ENCODE results near the gene HSP90AB1.

DNA sequence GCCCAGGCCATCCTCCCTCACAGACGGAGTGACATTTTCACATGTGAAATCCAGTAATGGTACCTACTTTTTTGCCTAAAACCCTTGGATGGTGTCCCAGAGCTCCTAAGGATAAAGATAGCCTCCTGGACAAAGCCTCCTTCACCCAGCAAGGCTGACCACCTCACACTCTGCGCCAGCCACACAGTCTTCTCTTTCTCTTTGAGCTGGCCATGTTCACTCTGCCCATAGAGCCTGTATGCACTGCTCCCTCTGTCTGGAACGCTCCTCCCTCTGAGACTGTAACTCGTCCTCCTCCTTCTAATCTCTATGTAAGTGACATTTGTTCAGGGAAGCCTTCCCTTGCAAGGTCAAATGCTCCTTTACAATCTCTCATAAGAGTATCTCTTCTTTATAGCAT is 38.0 kb downstream of the HSP90AB1 start:
- TF ChIP-seq, protein P1, sequence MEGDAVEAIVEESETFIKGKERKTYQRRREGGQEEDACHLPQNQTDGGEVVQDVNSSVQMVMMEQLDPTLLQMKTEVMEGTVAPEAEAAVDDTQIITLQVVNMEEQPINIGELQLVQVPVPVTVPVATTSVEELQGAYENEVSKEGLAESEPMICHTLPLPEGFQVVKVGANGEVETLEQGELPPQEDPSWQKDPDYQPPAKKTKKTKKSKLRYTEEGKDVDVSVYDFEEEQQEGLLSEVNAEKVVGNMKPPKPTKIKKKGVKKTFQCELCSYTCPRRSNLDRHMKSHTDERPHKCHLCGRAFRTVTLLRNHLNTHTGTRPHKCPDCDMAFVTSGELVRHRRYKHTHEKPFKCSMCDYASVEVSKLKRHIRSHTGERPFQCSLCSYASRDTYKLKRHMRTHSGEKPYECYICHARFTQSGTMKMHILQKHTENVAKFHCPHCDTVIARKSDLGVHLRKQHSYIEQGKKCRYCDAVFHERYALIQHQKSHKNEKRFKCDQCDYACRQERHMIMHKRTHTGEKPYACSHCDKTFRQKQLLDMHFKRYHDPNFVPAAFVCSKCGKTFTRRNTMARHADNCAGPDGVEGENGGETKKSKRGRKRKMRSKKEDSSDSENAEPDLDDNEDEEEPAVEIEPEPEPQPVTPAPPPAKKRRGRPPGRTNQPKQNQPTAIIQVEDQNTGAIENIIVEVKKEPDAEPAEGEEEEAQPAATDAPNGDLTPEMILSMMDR (conservative IDR thresholded peaks at IDR 0.05): no peak
- no peak for TF ChIP-seq ZFX (IDR thresholded peaks at IDR 0.05)
